Upper lobe of right lung (tissue), 1 donor: ENCODE measurements around the gene C11orf87. TPM values are rescaled to one million over a fixed set of nuclear protein-coding genes. Genes with fewer than 3 reads are reported as not detected.

ENCODE experiments used
- ATAC-seq: fragments of 200-7000 bp; cut with Tn5 transposase; one replicate; pipeline ENCODE4 v1.9.1; 2020; ENCODE audit warnings: mild to moderate bottlenecking, moderate library complexity
- DNase-seq: peaks from one replicate; pipeline ENCODE4 v3.0.0-alpha.2; 2020
- H3K27ac ChIP-seq: fragments of 200-600 bp; one replicate; pipeline ENCODE4 v1.8.0; 2022
- H3K27me3 ChIP-seq: fragments of 200-600 bp; one replicate; pipeline ENCODE4 v1.8.0; 2022; ENCODE audit warnings: mild to moderate bottlenecking
- H3K36me3 ChIP-seq: fragments of 200-600 bp; one replicate; pipeline ENCODE4 v1.8.0; 2022
- H3K4me1 ChIP-seq: fragments of 200-600 bp; one replicate; pipeline ENCODE4 v1.8.0; 2022
- H3K4me3 ChIP-seq: fragments of 200-600 bp; one replicate; pipeline ENCODE4 v1.8.0; 2022; ENCODE audit warnings: mild to moderate bottlenecking
- H3K9me3 ChIP-seq: fragments of 200-600 bp; one replicate; pipeline ENCODE4 v1.8.0; 2022
- CTCF ChIP-seq: fragments of 200-600 bp; IDR thresholded peaks from one replicate; pipeline ENCODE4 v1.8.0; 2022; ENCODE audit warnings: antibody characterized with exemption
- intact Hi-C: fragments of 100-400 bp; cut with DNase I; formaldehyde crosslinking; loops from one replicate; pipeline ENCODE4 v1.11.0; 2022
- total RNA-seq: library from RNA; stranded (reverse); fragmentation: NEBNext Ultra II Directional; extraction: Animal tissue kit (Norgen Biotek cat#: 25700); gene quantifications from one replicate; pipeline ENCODE4 v1.2.1, GENCODE V29; 2021
- donor health status: DM: no; HTN: yes; CAD: no; lungs with severe emphysema.

C11orf87 gene
- total RNA-seq, 1 donor from 2014 or later = 0.35 TPM

GRCh38 chr11:109383306-109383705 lies 38.7 kb upstream of the C11orf87 start:
- TF ChIP-seq CTCF = no peak
- H3K4me3 ChIP-seq = no peak overlapping the region
- H3K27me3 ChIP-seq = no peaks in the 10 kb centered on the region
- ATAC-seq (no peak), DNase-seq (no peak)
- H3K36me3 ChIP-seq = no peaks in the 10 kb centered on the region
- no peaks in the 10 kb centered on the region for H3K4me1 ChIP-seq
- no peaks in the 10 kb centered on the region for H3K9me3 ChIP-seq
- H3K27ac ChIP-seq = no peak overlapping the region
- intact Hi-C loops = no loop called here

- DNase-seq (no peak), ATAC-seq (no peak)
- Histone ChIP-seq H3K36me3 (no peaks in the 10 kb centered on the region), H3K9me3 (no peaks in the 10 kb centered on the region), H3K27ac (no peak overlapping the region), H3K4me3 (no peak overlapping the region), H3K27me3 (no peaks in the 10 kb centered on the region), H3K4me1 (no peaks in the 10 kb centered on the region)
- intact Hi-C loops = no loop called here
- no peak for TF ChIP-seq CTCF
Observed at GRCh38 chr11:109384873-109385272, 37.1 kb upstream of the C11orf87 start.

- Histone ChIP-seq H3K27ac (no peak overlapping the region), H3K4me1 (no peaks in the 10 kb centered on the region), H3K27me3 (no peaks in the 10 kb centered on the region), H3K4me3 (no peak overlapping the region), H3K9me3 (no peaks in the 10 kb centered on the region), H3K36me3 (no peaks in the 10 kb centered on the region)
- ATAC-seq (no peak), DNase-seq (no peak)
- no peak for TF ChIP-seq CTCF
- intact Hi-C loops = no loop called here
Observed at GRCh38 chr11:109388982-109389381, 33.0 kb upstream of the C11orf87 start.

GRCh38 chr11:109390752-109391151 lies 31.2 kb upstream of the C11orf87 start:
- no peak overlapping the region for H3K4me3 ChIP-seq
- no peak for ATAC-seq
- no peaks in the 10 kb centered on the region for H3K9me3 ChIP-seq

GRCh38 chr11:109401545-109401944 lies 20.4 kb upstream of the C11orf87 start:
- H3K36me3 ChIP-seq = no peaks in the 10 kb centered on the region
- ATAC-seq (no peak), DNase-seq (no peak)
- H3K9me3 ChIP-seq = no peaks in the 10 kb centered on the region
- intact Hi-C loops = no loop called here
- no peaks in the 10 kb centered on the region for H3K4me1 ChIP-seq
- H3K27ac ChIP-seq = no peak overlapping the region
- H3K27me3 ChIP-seq = no peaks in the 10 kb centered on the region
- no peak overlapping the region for H3K4me3 ChIP-seq
- no peak for TF ChIP-seq CTCF

More at GRCh38 chr11:109390752-109391151, 31.2 kb upstream of the C11orf87 start:
- H3K27ac ChIP-seq = no peak overlapping the region
- DNase-seq = no peak
- intact Hi-C loops = no loop called here
- no peak for TF ChIP-seq CTCF
- H3K27me3 ChIP-seq = no peaks in the 10 kb centered on the region
- H3K36me3 ChIP-seq = no peaks in the 10 kb centered on the region
- H3K4me1 ChIP-seq = no peaks in the 10 kb centered on the region

- Histone ChIP-seq H3K4me1 (no peaks in the 10 kb centered on the region), H3K4me3 (no peak overlapping the region), H3K36me3 (no peaks in the 10 kb centered on the region), H3K27ac (no peak overlapping the region), H3K9me3 (no peaks in the 10 kb centered on the region), H3K27me3 (no peaks in the 10 kb centered on the region)
- TF ChIP-seq CTCF = no peak
- no peak for ATAC-seq
- no peak for DNase-seq
- intact Hi-C loops = no loop called here
Observed at GRCh38 chr11:109405671-109406070, 16.3 kb upstream of the C11orf87 start.
